Cortex of kidney (tissue), 1 donor: ENCODE data around the gene TIMM44.
"Not testable (repeated sequence)": the region's sequence is repeated elsewhere in the genome, so short reads cannot be mapped to it uniquely, and the experiment has no call there.

Source experiments
- DNase-seq: peaks from one replicate; lab custom pipeline; 2025; lab: John Stamatoyannopoulos, UW

The TIMM44 gene

GRCh38 chr19:7925171-7925851, 18.2 kb downstream of the TIMM44 start:
- DNase-seq = no peak

- no peak for DNase-seq
These were observed 18.8 kb downstream of the TIMM44 start for GRCh38 chr19:7924651-7925170.

- no peak for DNase-seq
These were observed 19.2 kb downstream of the TIMM44 start for GRCh38 chr19:7924241-7924640.

GRCh38 chr19:7923295-7924191, 19.9 kb downstream of the TIMM44 start:
- DNase-seq = no peak

GRCh38 chr19:7922836-7923195, 20.6 kb downstream of the TIMM44 start:
- no peak for DNase-seq

- DNase-seq = no peak
These were observed 21.3 kb downstream of the TIMM44 start for GRCh38 chr19:7921967-7922835.

- DNase-seq = no peak
These were observed 22.0 kb downstream of the TIMM44 start for GRCh38 chr19:7921302-7921966.

GRCh38 chr19:7920519-7921301, 22.8 kb downstream of the TIMM44 start:
- no peak for DNase-seq

GRCh38 chr19:7919610-7920518, 23.6 kb downstream of the TIMM44 start, which contains the start of gene SNAPC2:
Gene SNAPC2 (plus strand): TSS chr19:7920338. CDS start chr19:7920367, 29 bp downstream.
- DNase-seq = no peak

GRCh38 chr19:7918615-7919421, 24.6 kb downstream of the TIMM44 start:
- no peak for DNase-seq

- DNase-seq = not testable (repeated sequence)
These were observed 25.3 kb downstream of the TIMM44 start for GRCh38 chr19:7918062-7918614.

- no peak for DNase-seq
These were observed 26.0 kb downstream of the TIMM44 start for GRCh38 chr19:7917267-7918061.

GRCh38 chr19:7916955-7917266, 26.6 kb downstream of the TIMM44 start:
- DNase-seq = no peak

- DNase-seq = no peak
These were observed 27.1 kb downstream of the TIMM44 start for GRCh38 chr19:7916103-7916954.

GRCh38 chr19:7915250-7916102, 28.0 kb downstream of the TIMM44 start:
- DNase-seq = no peak

GRCh38 chr19:7914598-7915045, 28.8 kb downstream of the TIMM44 start, which contains the start of gene TGFBR3L:
Gene TGFBR3L (plus strand): TSS chr19:7914830.
- no peak for DNase-seq
